Caki2 (cell line): ENCODE measurements around the gene NPAS3. TPM values are rescaled to one million over a fixed set of nuclear protein-coding genes. Genes with fewer than 3 reads are reported as not detected.

ENCODE experiments used
- DNase-seq: peaks from one replicate; pipeline ENCODE4 v3.0.0-alpha.2; 2015; ENCODE audit warnings: low read depth
- in situ Hi-C: cut with HindIII; loops from 2 replicates; pipeline ENCODE4 v1.10.0; 2016; ENCODE audit warnings: low sequenced_read_pairs, low pct_unique_long_range_greater_than_20kb, mixed read lengths
- total RNA-seq: library from RNA; depleted of rRNA; stranded (reverse); fragments of >200 nt; shearing (Covaris generic); gene quantifications from 2 replicates; pipeline ENCODE4 v1.2.3, GENCODE V29; 2014; ENCODE audit warnings: low replicate concordance

NPAS3 gene
- total RNA-seq, 1 experiment from 2014 or later: 8.1 TPM

GRCh38 chr14:33730156-33730555 lies 791.5 kb downstream of the NPAS3 start:
- DNase-seq: no peak
- in situ Hi-C loops: no loop called here

- in situ Hi-C loops: no loop called here
- no peak for DNase-seq
These were observed 793.5 kb downstream of the NPAS3 start for GRCh38 chr14:33732175-33732574.

GRCh38 chr14:33733310-33733709 lies 794.6 kb downstream of the NPAS3 start:
- in situ Hi-C loops: no loop called here
- DNase-seq: no peak

- in situ Hi-C loops: no loop called here
- no peak for DNase-seq
These were observed 795.0 kb downstream of the NPAS3 start for GRCh38 chr14:33733721-33734120.

- in situ Hi-C loops: no loop called here
- DNase-seq: no peak
These were observed 795.7 kb downstream of the NPAS3 start for GRCh38 chr14:33734387-33734786.

- in situ Hi-C loops: no loop called here
- no peak for DNase-seq
These were observed 797.7 kb downstream of the NPAS3 start for GRCh38 chr14:33736299-33736825.

GRCh38 chr14:33736979-33737378 lies 798.3 kb downstream of the NPAS3 start:
- in situ Hi-C loops: no loop called here

GRCh38 chr14:33737446-33737845 lies 798.8 kb downstream of the NPAS3 start:
- peak; percentile 37 for DNase-seq
- in situ Hi-C loops: no loop called here

More at GRCh38 chr14:33736979-33737378, 798.3 kb downstream of the NPAS3 start:
- no peak for DNase-seq

GRCh38 chr14:33738029-33738428 lies 799.4 kb downstream of the NPAS3 start:
- in situ Hi-C loops: no loop called here
- no peak for DNase-seq

- in situ Hi-C loops: no loop called here
- DNase-seq: no peak
These were observed 799.8 kb downstream of the NPAS3 start for GRCh38 chr14:33738491-33738890.

GRCh38 chr14:33740531-33740930 lies 801.9 kb downstream of the NPAS3 start:
- no peak for DNase-seq
- in situ Hi-C loops: no loop called here

GRCh38 chr14:33742166-33742565 lies 803.5 kb downstream of the NPAS3 start:
- no peak for DNase-seq
- in situ Hi-C loops: no loop called here

- DNase-seq: no peak
- in situ Hi-C loops: no loop called here
These were observed 806.5 kb downstream of the NPAS3 start for GRCh38 chr14:33745163-33745562.

GRCh38 chr14:33747749-33748148 lies 809.1 kb downstream of the NPAS3 start:
- in situ Hi-C loops: no loop called here
- no peak for DNase-seq

GRCh38 chr14:33754261-33754660 lies 815.6 kb downstream of the NPAS3 start:
- DNase-seq: no peak
- in situ Hi-C loops: no loop called here

- no peak for DNase-seq
- in situ Hi-C loops: no loop called here
These were observed 816.7 kb downstream of the NPAS3 start for GRCh38 chr14:33755358-33755757.

GRCh38 chr14:33756833-33757232 lies 818.2 kb downstream of the NPAS3 start:
- no peak for DNase-seq
- in situ Hi-C loops: no loop called here

GRCh38 chr14:33758547-33758946 lies 819.9 kb downstream of the NPAS3 start:
- in situ Hi-C loops: no loop called here
- no peak for DNase-seq

- no peak for DNase-seq
- in situ Hi-C loops: no loop called here
These were observed 823.6 kb downstream of the NPAS3 start for GRCh38 chr14:33762161-33762851.
